HG02623 (cell line): ENCODE measurements around the gene PLD3.
A peak's percentile ranks its signal among the peaks of the same experiment; 100 is the strongest.

Experiments used
- ATAC-seq: cut with Tn5 transposase; IDR thresholded peaks from one replicate; pipeline ENCODE4 v1.9.1; 2021; ENCODE audit warnings: moderate library complexity; ENCODE audit not compliant: unreplicated experiment

Gene PLD3

GRCh38 chr19:40348125-40348913, at the start of gene PLD3, which contains the start of gene C19orf47:
PLD3 (plus strand) TSS chr19:40348695; CDS start chr19:40366484, 17,789 bp downstream.
C19orf47 (minus strand) TSS chr19:40348397; CDS start chr19:40341857, 6,540 bp downstream.
- ATAC-seq: peak; percentile 85

- no peak for ATAC-seq
These were observed 47.8 kb upstream of the PLD3 start for GRCh38 chr19:40300668-40301067.

- no peak for ATAC-seq
These were observed 46.1 kb upstream of the PLD3 start for GRCh38 chr19:40302224-40303011.

GRCh38 chr19:40303765-40304164, 44.7 kb upstream of the PLD3 start:
- ATAC-seq: no peak

- no peak for ATAC-seq
These were observed 44.2 kb upstream of the PLD3 start for GRCh38 chr19:40304306-40304705.

- no peak for ATAC-seq
These were observed 43.1 kb upstream of the PLD3 start for GRCh38 chr19:40305403-40305802.

- ATAC-seq: no peak
These were observed 38.8 kb upstream of the PLD3 start for GRCh38 chr19:40309666-40310065.

GRCh38 chr19:40312533-40312932, 36.0 kb upstream of the PLD3 start:
- ATAC-seq: no peak

GRCh38 chr19:40313229-40313983, 35.1 kb upstream of the PLD3 start:
- ATAC-seq: no peak

- no peak for ATAC-seq
These were observed 33.8 kb upstream of the PLD3 start for GRCh38 chr19:40314656-40315055.

GRCh38 chr19:40315812-40316470, 32.6 kb upstream of the PLD3 start:
- ATAC-seq: no peak

GRCh38 chr19:40317338-40317737, 31.2 kb upstream of the PLD3 start:
- no peak for ATAC-seq

- no peak for ATAC-seq
These were observed 27.9 kb upstream of the PLD3 start for GRCh38 chr19:40320558-40320935.

- ATAC-seq: no peak
These were observed 27.4 kb upstream of the PLD3 start for GRCh38 chr19:40321076-40321475.

- no peak for ATAC-seq
These were observed 26.8 kb upstream of the PLD3 start for GRCh38 chr19:40321566-40322270.

GRCh38 chr19:40322271-40322610, 26.3 kb upstream of the PLD3 start:
- ATAC-seq: no peak

GRCh38 chr19:40322951-40323615, 25.4 kb upstream of the PLD3 start:
- ATAC-seq: no peak

GRCh38 chr19:40323705-40324104, 24.8 kb upstream of the PLD3 start:
- no peak for ATAC-seq

- no peak for ATAC-seq
These were observed 22.3 kb upstream of the PLD3 start for GRCh38 chr19:40326201-40326600.

GRCh38 chr19:40331052-40331451, 17.4 kb upstream of the PLD3 start:
- no peak for ATAC-seq
